LNCAP (cell line): ENCODE measurements around the gene HCK.
A peak's percentile ranks its signal among the peaks of the same experiment; 100 is the strongest.

Experiments used
- CTCF ChIP-seq: fragments of 450-650 bp; IDR thresholded peaks from 2 replicates; pipeline ENCODE4 v1.5.1; 2017; ENCODE audit warnings: mild to moderate bottlenecking

HCK gene

GRCh38 chr20:32010101-32010500, 41.9 kb upstream of the HCK start, which contains the start of gene CCM2L:
Gene CCM2L, plus strand, starts transcription at chr20:32010438. Its CDS starts 17 bp downstream, at chr20:32010455.
- TF ChIP-seq CTCF: no peak

GRCh38 chr20:32010666-32011065, 41.4 kb upstream of the HCK start:
- TF ChIP-seq CTCF: no peak

- no peak for TF ChIP-seq CTCF
Observed at GRCh38 chr20:32012159-32012688, 39.8 kb upstream of the HCK start.

GRCh38 chr20:32013326-32013725, 38.7 kb upstream of the HCK start:
- no peak for TF ChIP-seq CTCF

GRCh38 chr20:32017711-32018251, 34.3 kb upstream of the HCK start:
- peak; percentile 49 for TF ChIP-seq CTCF

GRCh38 chr20:32018269-32019155, 33.5 kb upstream of the HCK start:
- TF ChIP-seq CTCF: no peak

GRCh38 chr20:32019156-32019510, 32.9 kb upstream of the HCK start:
- TF ChIP-seq CTCF: no peak; the same call in 1 of the 2 replicates
